ENCODE data around the gene HSPA1B. TPM values are rescaled to one million over a fixed set of nuclear protein-coding genes. Genes with fewer than 3 reads are reported as not detected.
"Not testable (repeated sequence)": the region's sequence is repeated elsewhere in the genome, so short reads cannot be mapped to it uniquely, and the experiment has no call there.

HSPA1B gene
- total RNA-seq, 1 donor from 2014 or later: 50.8 TPM

DNA sequence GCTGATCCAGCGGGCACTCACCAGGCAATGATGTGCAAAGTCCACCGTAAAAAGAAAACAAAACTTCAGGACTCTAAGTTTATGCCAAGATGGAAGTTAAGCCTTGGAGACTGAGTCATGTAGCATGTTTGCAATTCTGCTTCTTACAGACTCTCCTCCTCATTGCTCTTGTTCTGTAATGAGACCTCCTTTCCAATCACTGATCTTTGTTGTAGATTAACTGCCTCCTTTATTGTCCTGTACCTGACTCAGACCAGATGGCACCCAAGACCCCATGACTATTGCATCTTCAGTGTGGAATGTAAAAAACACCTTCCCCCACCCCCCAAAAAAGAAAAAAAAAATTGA, 23.9 kb downstream of the HSPA1B start:
- ATAC-seq (peak; percentile 82), DNase-seq (ENCODE audit: low spot score) (no peak)

DNA sequence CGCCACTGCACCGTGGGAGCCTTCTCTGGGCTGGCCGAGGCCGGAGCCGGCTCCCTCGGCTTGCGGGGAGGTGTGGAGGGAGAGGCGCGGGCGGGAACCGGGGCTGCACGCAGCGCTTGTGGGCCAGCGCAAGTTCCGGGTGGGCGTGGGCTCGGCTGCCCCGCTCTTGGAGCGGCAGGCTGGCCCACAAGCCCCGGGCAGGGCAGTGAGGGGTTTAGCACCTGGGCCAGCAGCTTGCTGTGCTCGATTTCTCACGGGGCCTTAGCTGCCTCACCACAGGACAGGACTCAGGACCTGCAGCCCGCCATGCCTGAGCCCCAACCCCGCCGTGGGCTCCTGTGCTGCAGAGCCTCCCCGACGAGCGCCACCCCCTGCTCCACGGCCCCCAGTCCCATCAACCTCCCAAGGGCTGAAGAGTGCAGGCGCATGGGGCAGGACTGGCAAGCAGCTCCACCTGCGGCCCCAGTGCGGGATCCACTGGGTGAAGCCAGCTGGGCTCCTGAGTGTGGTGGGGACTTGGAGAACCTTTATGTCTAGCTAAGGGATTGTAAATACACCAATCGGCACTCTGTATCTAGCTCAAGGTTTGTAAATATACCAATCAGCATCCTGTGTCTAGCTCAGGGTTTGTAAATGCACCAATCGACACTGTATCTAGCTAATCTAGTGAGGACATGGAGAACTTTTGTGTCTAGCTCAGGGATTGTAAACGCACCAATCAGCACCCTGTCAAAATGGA, 24.6 kb downstream of the HSPA1B start:
- DNase-seq (ENCODE audit: low spot score); ATAC-seq: not testable (repeated sequence)

DNA sequence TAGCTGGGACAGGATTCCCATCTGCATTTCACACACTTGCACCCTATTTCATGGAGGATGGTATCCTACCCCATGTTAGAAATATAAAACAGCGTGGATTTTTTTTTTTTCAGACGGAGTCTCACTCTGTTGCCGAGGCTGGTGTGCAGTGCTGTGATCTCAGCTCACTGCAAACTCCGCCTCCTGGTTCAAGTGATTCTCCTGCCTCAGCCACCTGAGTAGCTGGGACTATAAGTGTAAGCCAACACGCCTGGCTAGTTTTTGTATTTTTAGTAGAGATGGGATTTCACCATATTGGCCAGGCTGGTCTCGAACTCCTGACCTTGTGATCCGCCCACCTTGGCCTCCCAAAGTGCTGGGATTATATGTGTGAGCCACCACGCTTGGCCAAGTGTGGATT, 30.2 kb downstream of the HSPA1B start:
- DNase-seq (ENCODE audit: low spot score); ATAC-seq: not testable (repeated sequence)

DNA sequence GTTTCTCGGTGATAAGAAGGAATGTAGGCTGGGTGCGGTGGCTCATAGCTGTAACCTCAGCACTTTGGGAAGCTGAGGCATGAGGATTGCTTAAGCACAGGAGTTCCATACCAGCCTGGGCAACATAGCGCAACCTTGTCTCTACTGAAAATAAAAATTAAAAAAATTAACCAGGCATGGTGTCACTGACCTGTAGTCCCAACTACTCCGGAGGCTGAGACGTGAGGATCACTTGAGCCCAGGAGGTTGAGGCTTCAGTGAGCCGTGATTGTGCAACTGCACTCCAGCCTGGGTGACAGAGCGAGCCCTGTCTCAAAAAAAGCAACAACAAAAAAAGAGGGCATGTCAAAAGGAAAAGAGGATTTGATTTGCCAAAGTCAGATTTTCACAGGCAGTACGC, 31.2 kb downstream of the HSPA1B start:
- no peak for DNase-seq (ENCODE audit: low spot score)
- no peak for ATAC-seq

DNA sequence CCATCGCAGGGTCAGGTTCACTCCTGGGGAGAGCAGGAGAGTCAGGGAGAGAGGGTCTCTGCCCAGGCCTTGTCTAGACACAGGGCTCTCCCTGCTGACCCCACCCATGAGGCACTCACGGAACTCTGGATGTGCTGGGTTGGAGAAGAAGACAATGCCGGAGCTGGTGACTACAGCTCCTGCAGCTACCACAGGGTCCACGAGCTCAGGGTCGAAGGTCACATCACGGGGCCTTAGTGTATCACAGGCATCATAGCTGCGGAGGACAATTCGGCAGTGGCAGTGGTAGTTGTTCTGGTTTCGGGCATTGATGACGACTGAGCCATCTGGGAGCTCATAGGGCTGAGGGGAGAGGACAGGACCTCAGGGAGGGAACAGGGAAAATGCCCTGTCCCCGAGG, 32.4 kb downstream of the HSPA1B start:
- no peak for ATAC-seq

DNA sequence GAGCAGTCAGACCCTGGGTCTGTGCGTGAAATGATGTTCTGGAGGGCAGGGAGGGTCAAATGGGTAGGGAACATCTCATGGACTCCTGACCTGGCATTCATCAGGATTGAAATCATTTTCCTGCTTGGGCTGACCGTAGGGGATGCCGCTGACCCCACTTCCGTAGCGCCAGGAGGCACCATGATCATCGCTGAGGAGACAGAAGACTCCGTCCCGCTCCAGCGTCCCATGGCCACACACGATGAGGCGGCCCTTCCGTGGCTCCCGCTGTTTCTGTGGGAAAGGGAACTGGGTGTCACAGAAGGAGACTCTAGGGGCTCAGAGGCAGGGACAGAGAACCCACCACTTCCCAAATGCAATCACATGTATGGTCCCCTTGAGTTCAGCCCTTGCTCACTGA, 32.8 kb downstream of the HSPA1B start:
- ATAC-seq (no peak), DNase-seq (ENCODE audit: low spot score) (no peak)

More for the DNA sequence above, 32.4 kb downstream of the HSPA1B start:
- DNase-seq (ENCODE audit: low spot score): no peak

DNA sequence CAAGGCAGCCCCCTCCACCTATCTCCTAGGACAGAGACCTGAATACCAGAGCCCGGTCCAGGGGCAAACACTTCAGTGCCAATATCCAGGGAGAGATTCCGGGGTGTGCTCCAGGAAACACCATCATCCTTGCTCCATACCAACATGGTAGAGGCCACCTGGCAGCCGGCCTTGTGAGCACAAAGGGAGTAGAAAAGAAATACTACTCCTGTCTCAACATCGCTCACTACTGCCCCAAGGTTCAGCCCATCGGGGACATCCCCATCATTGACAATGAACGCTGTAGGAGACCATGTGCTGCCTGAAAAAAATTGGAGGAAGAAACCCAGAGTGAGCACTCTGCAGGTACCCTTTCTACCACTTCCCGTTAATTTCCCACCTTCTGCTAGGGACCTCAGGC, 33.6 kb downstream of the HSPA1B start:
- DNase-seq (ENCODE audit: low spot score): no peak
- ATAC-seq: no peak

DNA sequence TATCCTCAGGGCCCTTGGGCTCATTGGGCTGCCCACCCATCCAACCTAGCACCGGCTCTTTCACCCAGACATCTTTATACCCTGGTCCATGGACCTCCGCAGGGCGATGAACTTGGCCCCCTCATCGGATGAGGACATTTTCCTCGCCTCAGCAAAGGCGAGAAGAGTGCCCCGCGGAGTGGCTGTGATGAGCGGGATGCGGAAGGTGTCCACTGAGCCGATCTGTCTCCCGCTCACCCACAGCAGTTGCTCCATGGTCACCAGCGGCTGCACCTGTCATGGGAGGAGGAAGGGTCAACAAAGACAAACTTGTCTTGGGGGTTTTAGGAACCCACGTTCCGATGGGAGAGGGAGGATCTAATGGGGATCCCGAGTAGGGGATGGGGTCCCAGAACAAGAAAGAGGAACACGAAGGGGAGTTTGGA, 34.4 kb downstream of the HSPA1B start:
- ATAC-seq: no peak
- no peak for DNase-seq (ENCODE audit: low spot score)

DNA sequence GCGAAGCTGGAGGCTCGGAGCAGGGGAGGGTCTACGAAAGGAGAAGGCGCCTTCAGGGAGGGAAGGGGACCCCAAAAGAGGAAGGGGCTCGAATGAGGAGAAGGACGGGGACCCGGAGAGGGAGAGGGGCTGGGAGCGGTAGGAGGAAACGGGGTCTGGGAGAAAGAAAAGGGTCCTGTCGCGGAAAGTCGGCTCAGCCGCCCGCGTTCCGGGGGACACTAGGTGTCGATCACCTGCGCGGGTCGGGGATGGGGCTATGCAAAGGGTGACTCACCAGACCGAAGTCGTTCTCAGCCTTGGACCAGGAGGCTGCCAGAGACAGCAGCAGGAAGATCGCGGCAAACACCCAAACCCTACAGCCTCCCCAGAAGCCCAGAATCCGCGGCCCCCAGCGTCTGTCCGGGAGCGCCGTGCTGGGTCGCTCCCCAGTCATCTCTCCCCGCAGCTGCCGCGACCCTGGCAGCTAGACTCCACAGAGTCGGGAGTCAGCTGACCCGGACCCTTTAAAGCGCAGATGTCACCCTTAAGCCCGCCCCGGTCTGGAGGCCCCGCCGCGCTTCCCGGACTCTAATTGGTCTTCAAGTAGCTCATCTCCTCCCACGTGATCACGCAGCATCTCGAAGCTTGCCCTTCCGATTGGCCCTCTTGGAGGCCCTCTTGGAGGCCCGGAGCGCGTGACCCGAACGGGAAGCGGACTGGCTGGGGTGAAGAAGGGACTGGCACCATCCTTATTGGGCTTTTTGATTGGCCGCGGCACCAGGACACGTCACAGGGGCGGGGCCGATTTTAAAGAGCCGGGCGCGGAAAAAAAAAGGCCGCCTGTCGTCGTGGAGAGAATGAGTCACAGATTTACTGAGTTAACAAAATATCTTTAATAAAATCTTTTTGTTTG, 35.1 kb downstream of the HSPA1B start, which contains the start of gene NEU1:
TSS of gene NEU1 (minus strand) at position 478 of the 892 bp plus-strand sequence. CDS start at position 433, 45 bp downstream.
- DNase-seq (ENCODE audit: low spot score): peak; percentile 100
- ATAC-seq: peak; percentile 90

DNA sequence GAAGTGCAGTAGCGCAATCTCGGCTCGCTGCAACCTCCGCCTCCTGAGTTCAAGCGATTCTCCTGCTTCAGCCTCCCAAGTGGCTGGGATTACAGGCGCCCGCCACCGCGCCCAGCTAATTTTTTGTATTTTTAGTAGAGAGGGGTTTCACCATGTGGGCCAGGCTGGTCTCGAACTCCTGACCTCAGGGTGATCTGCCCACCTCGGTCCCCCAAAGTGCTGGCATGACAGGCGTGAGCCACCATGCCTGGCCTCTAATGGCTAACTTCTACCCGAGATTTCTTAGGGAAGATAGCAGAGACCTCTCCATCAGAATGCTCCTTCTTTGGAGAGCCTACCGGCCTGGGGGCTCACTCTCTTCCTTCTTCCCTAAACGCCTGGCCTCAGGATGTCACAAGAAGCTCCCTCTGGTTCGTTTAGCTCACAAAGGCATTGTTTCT, 36.6 kb downstream of the HSPA1B start:
- not testable (repeated sequence) for DNase-seq (ENCODE audit: low spot score); ATAC-seq

DNA sequence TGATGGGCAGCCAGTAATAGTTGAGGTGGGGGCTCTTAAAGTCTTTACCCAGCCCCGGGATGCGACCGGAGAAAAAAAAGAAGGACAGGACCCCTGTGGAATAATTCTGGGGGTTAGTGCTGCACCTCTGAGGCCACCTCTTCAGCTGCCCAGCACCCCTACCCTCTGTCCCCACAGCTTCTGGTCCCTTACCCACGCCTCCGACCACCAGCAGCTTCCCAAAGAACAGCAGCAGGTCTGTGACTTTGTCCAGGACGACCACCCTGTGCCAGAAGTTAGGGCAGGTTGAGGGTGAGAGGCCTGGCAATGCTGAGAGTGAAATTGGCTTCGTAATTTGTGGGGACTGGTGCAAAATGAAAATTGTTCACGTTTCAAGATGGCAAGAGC, 37.3 kb downstream of the HSPA1B start:
- DNase-seq (ENCODE audit: low spot score) (no peak), ATAC-seq (no peak)

DNA sequence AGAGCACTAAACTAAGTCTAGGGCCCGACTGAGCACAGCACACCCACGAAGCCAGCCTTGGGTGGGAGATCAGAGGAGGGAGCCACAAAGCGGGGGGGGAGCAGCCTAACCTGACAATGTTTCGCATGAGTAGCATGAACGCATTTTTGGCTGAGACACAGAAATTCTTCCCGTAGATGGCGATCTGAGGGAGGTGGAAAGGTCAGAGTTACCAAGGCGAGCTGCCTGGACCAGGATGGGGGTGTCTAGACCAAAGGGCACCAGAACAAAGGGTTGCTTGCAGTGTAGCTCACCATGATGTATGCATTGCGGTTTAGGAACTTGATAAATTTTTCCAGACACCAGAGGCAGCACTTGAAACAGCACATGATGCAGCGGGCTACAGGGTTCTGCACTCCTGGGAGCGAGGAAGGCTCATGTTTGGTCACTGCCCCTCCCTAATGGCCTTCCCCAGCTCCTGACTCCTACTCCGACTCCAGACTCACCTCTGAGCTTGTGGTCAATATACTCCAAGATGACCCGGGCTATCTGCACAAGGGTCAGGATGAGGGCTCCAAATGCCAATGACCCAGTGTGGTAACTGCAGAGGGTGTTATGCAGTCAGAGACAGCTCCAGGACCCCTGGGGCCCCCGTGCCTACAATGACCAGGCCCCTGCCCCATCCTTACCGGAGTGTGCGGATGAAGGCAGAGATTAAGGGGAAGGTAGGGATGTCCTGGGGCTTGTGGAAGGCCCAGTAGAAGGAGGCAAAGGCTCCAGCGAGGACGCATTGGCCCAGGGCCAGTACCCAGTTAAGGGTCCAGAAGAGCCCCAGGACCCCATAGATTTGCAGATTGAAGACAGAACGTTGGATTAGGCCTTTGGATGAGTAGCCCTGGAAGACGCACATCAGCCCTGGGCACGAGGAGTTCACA, 37.9 kb downstream of the HSPA1B start:
- no peak for DNase-seq (ENCODE audit: low spot score)
- ATAC-seq: no peak

DNA sequence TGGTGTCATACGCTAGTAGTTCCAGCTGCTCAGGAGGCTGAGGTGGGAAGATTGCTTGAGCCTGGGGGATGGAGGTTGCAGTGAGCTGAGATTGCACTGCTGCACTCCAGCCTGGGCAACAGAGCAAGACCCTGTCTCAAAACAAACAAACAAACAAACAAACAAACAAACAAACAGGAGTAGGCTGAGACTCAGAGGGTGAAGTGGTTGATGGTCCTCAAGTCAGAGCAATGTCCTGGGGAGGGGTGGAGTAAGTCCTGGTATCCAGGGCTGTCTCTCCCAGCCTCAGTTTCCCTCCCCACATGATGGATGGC, 41.1 kb downstream of the HSPA1B start:
- ATAC-seq; DNase-seq (ENCODE audit: low spot score): not testable (repeated sequence)

DNA sequence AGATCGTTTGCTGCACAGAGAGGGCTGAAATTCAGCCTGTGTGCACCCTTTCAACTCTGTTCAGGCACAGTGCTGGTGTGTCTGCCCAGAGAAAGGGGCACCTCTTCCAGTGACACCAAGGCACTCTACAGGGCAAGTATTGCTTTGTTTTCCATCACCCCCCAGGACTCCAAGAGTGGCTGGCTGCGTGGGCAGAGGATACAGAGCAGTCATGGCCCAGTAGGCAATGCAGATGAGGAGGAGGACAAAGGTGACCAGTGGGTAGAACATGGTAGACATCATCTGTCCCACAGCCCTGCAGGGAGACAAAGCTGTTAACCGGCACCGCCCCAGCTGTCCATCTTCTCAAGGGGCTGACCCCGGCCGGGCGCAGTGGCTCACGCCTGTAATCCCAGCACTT, 41.8 kb downstream of the HSPA1B start:
- no peak for ATAC-seq
- no peak for DNase-seq (ENCODE audit: low spot score)

DNA sequence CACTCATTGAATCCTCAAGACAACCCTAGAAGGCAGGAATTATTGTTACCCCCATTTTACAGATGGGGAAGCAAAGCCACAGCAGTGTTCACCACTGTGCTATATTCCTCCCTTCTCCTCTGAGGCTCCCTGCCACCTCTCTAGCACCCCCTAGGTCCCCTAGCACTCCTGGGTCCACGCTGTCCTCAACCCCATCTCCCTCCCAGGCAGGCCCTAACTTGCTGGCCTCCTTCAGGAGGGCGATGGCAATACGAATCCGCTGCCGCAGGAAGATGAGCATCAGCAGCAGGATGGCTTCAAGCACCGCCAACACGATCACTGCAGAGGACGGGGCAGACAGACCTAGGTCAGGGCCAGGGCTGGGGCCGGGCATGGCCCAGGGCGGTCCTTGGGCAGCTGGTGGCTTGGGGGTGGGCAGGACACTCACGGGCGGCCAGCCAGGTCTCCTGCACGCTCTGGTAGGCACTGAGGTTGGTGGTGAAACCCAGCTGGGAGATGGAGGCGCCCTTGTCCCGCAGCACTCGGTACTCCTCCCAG, 42.9 kb downstream of the HSPA1B start:
- DNase-seq (ENCODE audit: low spot score): no peak
- no peak for ATAC-seq

DNA sequence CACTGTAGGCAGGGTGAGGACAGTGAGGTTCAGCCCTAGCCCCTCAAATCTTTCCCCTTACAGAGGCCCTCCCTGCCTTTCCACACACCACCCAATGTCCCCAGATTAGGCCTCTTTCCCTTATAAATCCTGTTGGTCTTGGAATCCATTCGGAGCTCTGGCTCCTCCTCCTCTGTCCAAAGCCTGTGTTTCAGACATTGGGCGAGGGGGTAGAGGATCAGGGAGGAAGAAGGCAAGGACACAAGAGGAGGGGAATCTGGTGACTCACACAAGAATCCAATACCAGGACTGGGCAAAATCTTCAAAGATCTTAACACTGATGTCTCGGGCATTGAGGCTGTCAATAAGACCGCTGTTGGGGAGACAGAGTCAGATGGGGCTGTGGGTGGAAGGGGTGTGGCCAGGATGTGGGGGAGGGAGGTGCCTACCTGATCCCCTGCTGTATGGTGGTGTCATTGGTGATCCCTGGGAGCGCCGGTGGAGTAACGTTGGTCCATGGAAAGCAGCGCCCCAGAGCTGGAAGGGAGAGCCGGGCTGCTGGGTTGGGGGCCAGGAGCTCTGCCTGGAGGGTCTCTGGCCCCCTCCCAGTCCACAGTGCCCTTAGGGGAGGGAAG, 43.6 kb downstream of the HSPA1B start:
- ATAC-seq (no peak), DNase-seq (ENCODE audit: low spot score) (no peak)

DNA sequence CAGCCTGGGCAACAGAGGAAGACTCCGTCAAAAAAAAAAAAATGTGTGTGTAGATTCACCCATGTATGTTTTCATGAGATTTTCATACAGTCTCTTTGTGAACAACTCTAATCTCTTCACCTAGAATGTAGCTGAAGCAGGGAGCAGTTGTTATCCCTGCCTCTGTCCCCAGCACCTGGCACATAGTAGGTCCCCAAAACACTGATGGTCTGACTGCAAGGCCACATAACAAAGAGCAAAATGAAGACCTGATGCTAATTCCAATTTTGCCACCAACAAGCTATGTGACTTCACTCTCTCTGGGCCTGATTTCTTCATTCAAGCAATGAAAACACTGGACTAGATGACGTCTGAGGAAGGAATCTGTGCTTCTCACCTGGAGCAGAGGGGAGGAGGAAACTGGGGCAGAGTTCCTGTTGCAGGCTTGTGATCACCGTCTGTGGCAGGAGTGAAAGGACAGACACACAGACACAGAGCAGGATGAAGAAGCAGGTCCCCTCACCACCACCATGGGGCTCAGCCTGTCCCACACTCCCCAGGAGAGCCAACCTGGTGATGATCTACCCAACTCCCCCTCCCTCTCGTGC, 46.6 kb downstream of the HSPA1B start:
- ATAC-seq: no peak
- no peak for DNase-seq (ENCODE audit: low spot score)

DNA sequence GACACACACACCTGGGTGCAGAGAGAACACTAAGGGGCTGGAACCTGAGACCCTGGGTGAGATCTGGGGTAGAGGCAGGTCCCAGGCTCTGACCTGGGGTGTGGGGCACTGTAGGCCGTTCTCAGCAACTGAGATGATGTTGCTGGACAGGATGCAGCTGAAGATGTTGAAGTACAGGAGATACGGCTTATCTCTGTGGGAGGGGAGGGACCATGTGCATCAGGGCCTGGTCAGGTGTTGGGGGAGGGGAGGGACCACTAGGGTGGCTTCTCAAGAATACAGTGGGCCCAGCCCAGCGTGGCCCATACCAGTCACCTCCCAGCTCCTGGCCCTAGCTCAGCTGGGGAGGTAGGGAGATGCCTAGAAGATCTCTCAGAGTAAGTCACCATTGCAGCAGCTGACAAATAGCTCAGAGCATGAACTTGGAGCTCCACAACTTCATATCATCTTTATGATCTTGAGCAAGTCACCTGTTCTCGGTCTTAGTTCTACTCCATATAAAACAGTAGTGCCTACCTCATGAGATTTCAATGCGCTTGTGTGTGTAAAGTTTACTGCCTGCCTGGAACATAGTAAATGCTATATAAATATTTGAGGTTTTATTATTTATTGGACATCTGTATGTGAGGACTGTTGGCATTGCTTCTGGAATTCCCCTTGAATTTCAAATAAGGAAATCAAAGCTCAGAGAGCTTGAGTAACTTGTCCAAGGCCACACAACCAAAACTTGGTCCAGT, 47.5 kb downstream of the HSPA1B start:
- no peak for ATAC-seq
- DNase-seq (ENCODE audit: low spot score): no peak

DNA sequence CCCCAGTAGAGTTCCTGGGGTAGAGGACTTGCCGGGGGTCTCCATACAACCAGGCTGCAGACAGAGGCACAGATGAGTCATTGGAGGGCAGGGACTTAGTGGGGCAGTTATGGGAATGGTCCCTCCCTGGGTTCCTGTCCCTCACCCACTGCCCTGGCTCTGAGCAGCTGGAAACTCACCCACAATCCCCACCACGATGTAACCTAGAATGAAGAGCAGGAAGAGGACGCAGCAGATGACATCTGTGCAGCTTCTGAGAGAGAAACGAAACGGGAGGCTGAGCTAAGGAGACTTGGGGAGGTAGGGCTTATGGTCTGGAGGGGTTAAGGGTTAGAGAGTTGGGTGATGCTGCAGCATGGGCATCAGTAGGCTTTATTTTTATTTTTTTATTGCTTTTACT, 48.3 kb downstream of the HSPA1B start:
- no peak for ATAC-seq

More for the DNA sequence above, 48.3 kb downstream of the HSPA1B start:
- no peak for DNase-seq (ENCODE audit: low spot score)
